Suprapubic skin (tissue), 3 donors: ENCODE results near the gene GDAP1L1.

Experiments used
- POLR2A ChIP-seq, 2 donors: fragments of 450-650 bp; IDR thresholded peaks; one replicate each; pipeline ENCODE4 v1.6.1; 2017; ENCODE audit warnings: antibody characterized with exemption in 2 of 2, mild to moderate bottlenecking in 2 of 2, moderate library complexity in 2 of 2
- TF ChIP-seq, protein P1 (sequence below), 2 donors: fragments of 200-600 bp in 1 of 2; fragments of 450-650 bp in 1 of 2; sonication (generic) in 1 of 2; IDR thresholded peaks; one replicate each; pipeline ENCODE4 v1.5.1; 2016 to 2019; ENCODE audit warnings: antibody characterized with exemption in 2 of 2, mild to moderate bottlenecking in 1 of 2, moderate library complexity in 1 of 2

DNA sequence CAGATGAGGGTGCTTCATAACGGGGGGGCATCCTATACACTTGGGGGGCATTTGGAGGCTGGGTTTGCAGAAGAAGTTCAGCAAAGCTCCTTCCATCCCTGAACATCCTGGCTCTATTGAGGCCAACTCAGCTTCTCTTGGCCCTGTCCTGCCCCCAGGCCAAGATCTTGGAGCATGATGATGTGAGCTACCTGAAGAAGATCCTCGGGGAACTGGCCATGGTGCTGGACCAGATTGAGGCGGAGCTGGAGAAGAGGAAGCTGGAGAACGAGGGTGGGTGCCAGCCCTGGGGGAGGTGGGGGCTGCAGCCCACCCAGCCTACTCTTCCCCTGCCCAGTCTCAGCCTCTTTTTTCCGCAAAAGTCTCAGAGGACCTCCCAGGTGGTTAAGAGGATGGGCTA, 17.2 kb downstream of the GDAP1L1 start:
- TF ChIP-seq, protein P1, sequence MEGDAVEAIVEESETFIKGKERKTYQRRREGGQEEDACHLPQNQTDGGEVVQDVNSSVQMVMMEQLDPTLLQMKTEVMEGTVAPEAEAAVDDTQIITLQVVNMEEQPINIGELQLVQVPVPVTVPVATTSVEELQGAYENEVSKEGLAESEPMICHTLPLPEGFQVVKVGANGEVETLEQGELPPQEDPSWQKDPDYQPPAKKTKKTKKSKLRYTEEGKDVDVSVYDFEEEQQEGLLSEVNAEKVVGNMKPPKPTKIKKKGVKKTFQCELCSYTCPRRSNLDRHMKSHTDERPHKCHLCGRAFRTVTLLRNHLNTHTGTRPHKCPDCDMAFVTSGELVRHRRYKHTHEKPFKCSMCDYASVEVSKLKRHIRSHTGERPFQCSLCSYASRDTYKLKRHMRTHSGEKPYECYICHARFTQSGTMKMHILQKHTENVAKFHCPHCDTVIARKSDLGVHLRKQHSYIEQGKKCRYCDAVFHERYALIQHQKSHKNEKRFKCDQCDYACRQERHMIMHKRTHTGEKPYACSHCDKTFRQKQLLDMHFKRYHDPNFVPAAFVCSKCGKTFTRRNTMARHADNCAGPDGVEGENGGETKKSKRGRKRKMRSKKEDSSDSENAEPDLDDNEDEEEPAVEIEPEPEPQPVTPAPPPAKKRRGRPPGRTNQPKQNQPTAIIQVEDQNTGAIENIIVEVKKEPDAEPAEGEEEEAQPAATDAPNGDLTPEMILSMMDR (IDR thresholded peaks at IDR 0.05): no peak
- no peak for TF ChIP-seq POLR2A (IDR thresholded peaks at IDR 0.05)
